ENCODE data around the gene FOXN3.

DNA sequence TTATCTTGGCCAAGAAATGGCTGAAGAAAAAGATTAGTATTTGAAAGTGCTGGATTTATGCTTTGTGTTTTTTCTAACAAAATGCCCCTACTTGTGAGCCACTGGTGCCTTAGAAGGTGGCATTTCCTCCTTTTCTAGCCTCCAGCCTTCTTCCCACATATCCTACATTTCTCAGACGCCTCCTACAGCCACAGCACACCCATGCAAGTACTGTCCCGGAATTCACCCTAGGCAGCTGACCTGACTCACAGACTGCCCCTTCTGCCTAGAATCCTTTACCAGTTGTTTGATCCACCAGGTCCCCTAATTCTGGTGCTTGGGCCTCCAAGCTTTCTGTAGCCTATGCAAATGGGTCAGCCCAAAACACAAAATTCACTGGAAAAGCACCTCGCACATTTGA, 166.0 kb downstream of the FOXN3 start:
- TF ChIP-seq RARB (CRISPR knock-in tag; IDR thresholded peaks at IDR 0.05) (no peak), EP300 (IDR thresholded peaks at IDR 0.05) (no peak), JUN (IDR thresholded peaks at IDR 0.05) (no peak), EHMT2 (IDR thresholded peaks at IDR 0.05; ENCODE audit: low read depth) (no peak), HDAC2 (IDR thresholded peaks at IDR 0.05) (no peak), RFX5 (IDR thresholded peaks at IDR 0.05) (no peak), POLR2A (IDR thresholded peaks at IDR 0.05; ENCODE audit: low read length) (no peak), EHF (CRISPR knock-in tag; IDR thresholded peaks at IDR 0.05) (no peak), JUNB (IDR thresholded peaks at IDR 0.05) (no peak), FOXS1 (CRISPR knock-in tag; IDR thresholded peaks at IDR 0.05) (no peak)
- TF ChIP-seq, protein P1, sequence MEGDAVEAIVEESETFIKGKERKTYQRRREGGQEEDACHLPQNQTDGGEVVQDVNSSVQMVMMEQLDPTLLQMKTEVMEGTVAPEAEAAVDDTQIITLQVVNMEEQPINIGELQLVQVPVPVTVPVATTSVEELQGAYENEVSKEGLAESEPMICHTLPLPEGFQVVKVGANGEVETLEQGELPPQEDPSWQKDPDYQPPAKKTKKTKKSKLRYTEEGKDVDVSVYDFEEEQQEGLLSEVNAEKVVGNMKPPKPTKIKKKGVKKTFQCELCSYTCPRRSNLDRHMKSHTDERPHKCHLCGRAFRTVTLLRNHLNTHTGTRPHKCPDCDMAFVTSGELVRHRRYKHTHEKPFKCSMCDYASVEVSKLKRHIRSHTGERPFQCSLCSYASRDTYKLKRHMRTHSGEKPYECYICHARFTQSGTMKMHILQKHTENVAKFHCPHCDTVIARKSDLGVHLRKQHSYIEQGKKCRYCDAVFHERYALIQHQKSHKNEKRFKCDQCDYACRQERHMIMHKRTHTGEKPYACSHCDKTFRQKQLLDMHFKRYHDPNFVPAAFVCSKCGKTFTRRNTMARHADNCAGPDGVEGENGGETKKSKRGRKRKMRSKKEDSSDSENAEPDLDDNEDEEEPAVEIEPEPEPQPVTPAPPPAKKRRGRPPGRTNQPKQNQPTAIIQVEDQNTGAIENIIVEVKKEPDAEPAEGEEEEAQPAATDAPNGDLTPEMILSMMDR (IDR thresholded peaks at IDR 0.05), result no peak
- TF ChIP-seq, protein P2, sequence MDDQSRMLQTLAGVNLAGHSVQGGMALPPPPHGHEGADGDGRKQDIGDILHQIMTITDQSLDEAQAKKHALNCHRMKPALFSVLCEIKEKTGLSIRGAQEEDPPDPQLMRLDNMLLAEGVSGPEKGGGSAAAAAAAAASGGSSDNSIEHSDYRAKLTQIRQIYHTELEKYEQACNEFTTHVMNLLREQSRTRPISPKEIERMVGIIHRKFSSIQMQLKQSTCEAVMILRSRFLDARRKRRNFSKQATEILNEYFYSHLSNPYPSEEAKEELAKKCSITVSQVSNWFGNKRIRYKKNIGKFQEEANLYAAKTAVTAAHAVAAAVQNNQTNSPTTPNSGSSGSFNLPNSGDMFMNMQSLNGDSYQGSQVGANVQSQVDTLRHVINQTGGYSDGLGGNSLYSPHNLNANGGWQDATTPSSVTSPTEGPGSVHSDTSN (IDR thresholded peaks at IDR 0.05), result no peak
- TF ChIP-seq, protein P3, sequence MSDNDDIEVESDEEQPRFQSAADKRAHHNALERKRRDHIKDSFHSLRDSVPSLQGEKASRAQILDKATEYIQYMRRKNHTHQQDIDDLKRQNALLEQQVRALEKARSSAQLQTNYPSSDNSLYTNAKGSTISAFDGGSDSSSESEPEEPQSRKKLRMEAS (IDR thresholded peaks at IDR 0.05), result no peak
